ENCODE data around the gene YPEL1. TPM values are rescaled to one million over a fixed set of nuclear protein-coding genes. Genes with fewer than 3 reads are reported as not detected.

The YPEL1 gene
- total and polyA plus RNA-seq, 10 of the 15 experiments (the other 5 are each of a cell fraction or from before 2014, with no cell fraction given) = 0.13 to 5.0 (median 1.6) TPM

DNA sequence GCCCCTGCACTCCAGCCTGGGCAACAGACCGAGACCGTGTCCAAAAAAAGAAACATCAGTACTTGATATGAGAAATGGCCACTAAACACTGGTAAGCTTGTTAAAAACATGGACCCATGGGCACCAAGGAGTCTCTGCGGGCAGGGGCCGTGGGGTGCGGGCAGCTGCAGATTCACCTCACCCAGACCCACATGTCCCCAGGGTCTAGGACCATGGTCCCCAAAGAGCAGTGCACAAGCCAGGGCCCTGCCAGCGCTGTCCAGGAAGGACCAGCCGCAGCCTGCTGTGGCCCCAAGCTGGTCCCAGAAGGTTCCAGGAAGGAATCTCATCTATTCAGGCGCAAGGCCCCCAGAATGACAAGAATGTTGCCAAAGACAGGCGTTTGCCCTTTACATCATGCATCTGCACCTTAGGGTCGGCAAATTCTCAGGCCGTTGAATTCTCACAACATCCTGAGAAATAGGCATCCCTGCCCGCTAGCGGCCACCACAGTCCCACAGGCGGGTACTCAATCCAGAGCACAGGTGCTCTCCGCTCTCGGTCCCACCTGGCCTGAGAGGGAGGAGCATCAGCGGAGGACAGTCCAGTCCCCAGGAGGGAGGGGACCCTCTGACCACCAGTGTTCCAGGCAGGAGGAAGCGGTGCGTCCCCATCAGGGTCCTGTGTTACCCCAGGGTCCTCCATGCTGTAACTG is 9.5 kb downstream of the YPEL1 start:
- H3K4me2 ChIP-seq (ENCODE audit: control insufficient read depth, insufficient read depth) = no peak overlapping the region
- DNase-seq (ENCODE audit: low read depth, low spot score) = no peak
- SMC1A ChIA-PET (ENCODE audit: uncharacterized antibody, unreplicated experiment) = interaction anchor here (1.0 to 1.5 kb wide), 3 partner anchors 9 to 194 kb away, joined by 3 to 4 read pairs (median 4); no protein-coding TSS in a partner anchor
- H3K9ac ChIP-seq (ENCODE audit: control insufficient read depth, insufficient read depth, low read length) = no peak overlapping the region
- H3K9me3 ChIP-seq (replicated peaks; ENCODE audit: control insufficient read depth, insufficient read depth, low read length) = no peaks in the 10 kb centered on the region
- H3K27ac ChIP-seq (ENCODE audit: control insufficient read depth, insufficient read depth) = no peak overlapping the region
- RAD21 ChIA-PET (ENCODE audit: unreplicated experiment) = interaction anchor here (1.0 to 1.4 kb wide), 3 partner anchors 13 to 41 kb away, joined by 3 to 4 read pairs (median 4); no protein-coding TSS in a partner anchor
- ATAC-seq = no peak
- no peaks in the 10 kb centered on the region for H3K79me2 ChIP-seq (ENCODE audit: control insufficient read depth, insufficient read depth, low read length)
- WGBS (ENCODE audit: insufficient coverage, insufficient replicate concordance, low lambda C conversion rate, missing lambda C conversion rate) = 69% methylated on average over 19 of the region's 19 CpGs
- no peak for TF ChIP-seq CEBPB (IDR thresholded peaks at IDR 0.05; ENCODE audit: borderline replicate concordance in 1 of 2, low read depth in 2 of 2, low read length in 2 of 2)
- no peak for TF ChIP-seq REST (IDR thresholded peaks at IDR 0.05; ENCODE audit: low read depth, low read length)
- TF ChIP-seq RELB (IDR thresholded peaks at IDR 0.05; ENCODE audit: low read depth) = no peak
- no peak for TF ChIP-seq GABPA (IDR thresholded peaks at IDR 0.05; ENCODE audit: low read depth)
- no peak for TF ChIP-seq TCF12 (IDR thresholded peaks at IDR 0.05; ENCODE audit: low read depth, low read length)
- TF ChIP-seq SMARCA5 (IDR thresholded peaks at IDR 0.05) = no peak
- TF ChIP-seq, protein P1, sequence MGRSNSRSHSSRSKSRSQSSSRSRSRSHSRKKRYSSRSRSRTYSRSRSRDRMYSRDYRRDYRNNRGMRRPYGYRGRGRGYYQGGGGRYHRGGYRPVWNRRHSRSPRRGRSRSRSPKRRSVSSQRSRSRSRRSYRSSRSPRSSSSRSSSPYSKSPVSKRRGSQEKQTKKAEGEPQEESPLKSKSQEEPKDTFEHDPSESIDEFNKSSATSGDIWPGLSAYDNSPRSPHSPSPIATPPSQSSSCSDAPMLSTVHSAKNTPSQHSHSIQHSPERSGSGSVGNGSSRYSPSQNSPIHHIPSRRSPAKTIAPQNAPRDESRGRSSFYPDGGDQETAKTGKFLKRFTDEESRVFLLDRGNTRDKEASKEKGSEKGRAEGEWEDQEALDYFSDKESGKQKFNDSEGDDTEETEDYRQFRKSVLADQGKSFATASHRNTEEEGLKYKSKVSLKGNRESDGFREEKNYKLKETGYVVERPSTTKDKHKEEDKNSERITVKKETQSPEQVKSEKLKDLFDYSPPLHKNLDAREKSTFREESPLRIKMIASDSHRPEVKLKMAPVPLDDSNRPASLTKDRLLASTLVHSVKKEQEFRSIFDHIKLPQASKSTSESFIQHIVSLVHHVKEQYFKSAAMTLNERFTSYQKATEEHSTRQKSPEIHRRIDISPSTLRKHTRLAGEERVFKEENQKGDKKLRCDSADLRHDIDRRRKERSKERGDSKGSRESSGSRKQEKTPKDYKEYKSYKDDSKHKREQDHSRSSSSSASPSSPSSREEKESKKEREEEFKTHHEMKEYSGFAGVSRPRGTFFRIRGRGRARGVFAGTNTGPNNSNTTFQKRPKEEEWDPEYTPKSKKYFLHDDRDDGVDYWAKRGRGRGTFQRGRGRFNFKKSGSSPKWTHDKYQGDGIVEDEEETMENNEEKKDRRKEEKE (IDR thresholded peaks at IDR 0.05) = no peak
- no peak for TF ChIP-seq ATF7 (IDR thresholded peaks at IDR 0.05; ENCODE audit: low read depth)
- no peak for TF ChIP-seq MYC (IDR thresholded peaks at IDR 0.05; ENCODE audit: insufficient read depth, insufficient read length, insufficient replicate concordance, low read length, severe bottlenecking)
- no peak for TF ChIP-seq CHD2 (IDR thresholded peaks at IDR 0.05; ENCODE audit: borderline replicate concordance, low read depth, low read length)
- TF ChIP-seq KDM1A (IDR thresholded peaks at IDR 0.05; ENCODE audit: borderline replicate concordance) = no peak
- no peak for TF ChIP-seq ZNF384 (IDR thresholded peaks at IDR 0.05; ENCODE audit: borderline replicate concordance, low read depth, low read length)
- intact Hi-C loops (cut with micrococcal nuclease; ENCODE audit: unreplicated experiment) = no loop called here
- no peaks in the 10 kb centered on the region; the same call in 1 of the 2 replicates for H3K4me1 ChIP-seq (ENCODE audit: control insufficient read depth, insufficient read depth, low read length)
- H3K4me3 ChIP-seq = no peak overlapping the region
- H3K36me3 ChIP-seq (ENCODE audit: control insufficient read depth in 2 of 2, insufficient read depth in 2 of 2, low read length in 1 of 2) = no peaks in the 10 kb centered on the region
- H4K20me1 ChIP-seq (ENCODE audit: control insufficient read depth, insufficient read depth) = no peaks in the 10 kb centered on the region
- CTCF ChIA-PET = interaction anchor here (0.6 to 1.8 kb wide), 8 partner anchors 9 to 226 kb away, joined by 3 to 8 read pairs (median 4); partner anchors contain the start of gene PPM1F
- no peak for FAIRE-seq
- no peak overlapping the region for H2AFZ ChIP-seq (ENCODE audit: control insufficient read depth, low read depth, low read length)
- H3K27me3 ChIP-seq (replicated peaks in 1 of 2; ENCODE audit: control insufficient read depth in 2 of 2, insufficient read depth in 2 of 2, low read length in 1 of 2) = no peaks in the 10 kb centered on the region
- POLR2A ChIA-PET = no interaction called here
- no TSS peak for BruUV-seq (replicated peaks)
- in situ Hi-C loops (cut with MboI) = no loop called here

Data from GM12878 (cell line).